NCI-H1105 (cell line): ENCODE data around the gene CDKN2A.
"Not testable (repeated sequence)": the region's sequence is repeated elsewhere in the genome, so short reads cannot be mapped to it uniquely, and the experiment has no call there.

Experiments used
- DNase-seq: peaks from one replicate; lab custom pipeline; 2025; lab: John Stamatoyannopoulos, UW

CDKN2A gene

GRCh38 chr9:21982391-21982790, 11.8 kb downstream of the CDKN2A start:
- no peak for DNase-seq

GRCh38 chr9:21976334-21976875, 17.8 kb downstream of the CDKN2A start:
- DNase-seq: no peak

- peak; percentile 90 for DNase-seq
Measured at GRCh38 chr9:21974722-21975409, 19.3 kb downstream of the CDKN2A start.

GRCh38 chr9:21974343-21974721, 19.9 kb downstream of the CDKN2A start:
- no peak for DNase-seq

- no peak for DNase-seq
Measured at GRCh38 chr9:21972361-21972760, 21.8 kb downstream of the CDKN2A start.

GRCh38 chr9:21970800-21971640, 23.2 kb downstream of the CDKN2A start:
- DNase-seq: no peak

- no peak for DNase-seq
Measured at GRCh38 chr9:21969951-21970799, 24.0 kb downstream of the CDKN2A start.

- no peak for DNase-seq
Measured at GRCh38 chr9:21969011-21969940, 24.9 kb downstream of the CDKN2A start.

- DNase-seq: no peak
Measured at GRCh38 chr9:21968331-21969010, 25.7 kb downstream of the CDKN2A start.

- DNase-seq: no peak
Measured at GRCh38 chr9:21967702-21968101, 26.5 kb downstream of the CDKN2A start.

- DNase-seq: no peak
Measured at GRCh38 chr9:21967169-21967568, 27.0 kb downstream of the CDKN2A start.

- no peak for DNase-seq
Measured at GRCh38 chr9:21966140-21966851, 27.9 kb downstream of the CDKN2A start.

GRCh38 chr9:21965401-21965951, 28.7 kb downstream of the CDKN2A start:
- DNase-seq: no peak

GRCh38 chr9:21964925-21965385, 29.2 kb downstream of the CDKN2A start:
- DNase-seq: no peak

- DNase-seq: no peak
Measured at GRCh38 chr9:21961569-21961968, 32.6 kb downstream of the CDKN2A start.

- not testable (repeated sequence) for DNase-seq
Measured at GRCh38 chr9:21959268-21959667, 34.9 kb downstream of the CDKN2A start.

- no peak for DNase-seq
Measured at GRCh38 chr9:21958833-21959232, 35.4 kb downstream of the CDKN2A start.

- no peak for DNase-seq
Measured at GRCh38 chr9:21945606-21946005, 48.6 kb downstream of the CDKN2A start.

- DNase-seq: no peak
Measured at GRCh38 chr9:21943464-21943863, 50.7 kb downstream of the CDKN2A start.
